Measurements from ENCODE around the gene CDC45. TPM values are rescaled to one million over a fixed set of nuclear protein-coding genes. Genes with fewer than 3 reads are reported as not detected.

CDC45 gene, protein sequence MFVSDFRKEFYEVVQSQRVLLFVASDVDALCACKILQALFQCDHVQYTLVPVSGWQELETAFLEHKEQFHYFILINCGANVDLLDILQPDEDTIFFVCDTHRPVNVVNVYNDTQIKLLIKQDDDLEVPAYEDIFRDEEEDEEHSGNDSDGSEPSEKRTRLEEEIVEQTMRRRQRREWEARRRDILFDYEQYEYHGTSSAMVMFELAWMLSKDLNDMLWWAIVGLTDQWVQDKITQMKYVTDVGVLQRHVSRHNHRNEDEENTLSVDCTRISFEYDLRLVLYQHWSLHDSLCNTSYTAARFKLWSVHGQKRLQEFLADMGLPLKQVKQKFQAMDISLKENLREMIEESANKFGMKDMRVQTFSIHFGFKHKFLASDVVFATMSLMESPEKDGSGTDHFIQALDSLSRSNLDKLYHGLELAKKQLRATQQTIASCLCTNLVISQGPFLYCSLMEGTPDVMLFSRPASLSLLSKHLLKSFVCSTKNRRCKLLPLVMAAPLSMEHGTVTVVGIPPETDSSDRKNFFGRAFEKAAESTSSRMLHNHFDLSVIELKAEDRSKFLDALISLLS
- total RNA-seq: 100 to 1,000 TPM; 109 to 111 TPM

- ATAC-seq: peak; percentile 94
- DNase-seq: peak; percentile 98
- Mint-ChIP-seq H3K27ac (peak within 1 kb of the TSS; percentile 99), H3K9me3 (no peaks in the 10 kb centered on the region), H3K27me3 (no peaks in the 10 kb centered on the region), H3K4me1 (ENCODE audit: low read depth) (peaks cover 26% of the 10 kb centered on the region), H3K4me3 (peak within 1 kb of the TSS; percentile 99), H3K36me3 (ENCODE audit: low read depth) (peaks cover 37% of the 10 kb centered on the region)
- intact Hi-C loops (cut with micrococcal nuclease): no loop called here
- no peak for TF ChIP-seq CTCF (IDR thresholded peaks at IDR 0.05)
- CTCF ChIA-PET: interaction anchor here (0.9 to 1.2 kb wide), 2 partner anchors 10 to 180 kb away, joined by 3 read pairs; no protein-coding TSS in a partner anchor
- POLR2A ChIA-PET: interaction anchor here (0.6 to 1.8 kb wide), 14 partner anchors 8 to 147 kb away, joined by 3 to 7 read pairs (median 4); partner anchors contain the start of genes C22orf39 and HIRA
These were observed at the start of gene CDC45 for GRCh38 chr22:19479355-19480172. Gene CDC45, plus strand, starts transcription at chr22:19479920. Its CDS starts 49 bp downstream, at chr22:19479969.

DNA sequence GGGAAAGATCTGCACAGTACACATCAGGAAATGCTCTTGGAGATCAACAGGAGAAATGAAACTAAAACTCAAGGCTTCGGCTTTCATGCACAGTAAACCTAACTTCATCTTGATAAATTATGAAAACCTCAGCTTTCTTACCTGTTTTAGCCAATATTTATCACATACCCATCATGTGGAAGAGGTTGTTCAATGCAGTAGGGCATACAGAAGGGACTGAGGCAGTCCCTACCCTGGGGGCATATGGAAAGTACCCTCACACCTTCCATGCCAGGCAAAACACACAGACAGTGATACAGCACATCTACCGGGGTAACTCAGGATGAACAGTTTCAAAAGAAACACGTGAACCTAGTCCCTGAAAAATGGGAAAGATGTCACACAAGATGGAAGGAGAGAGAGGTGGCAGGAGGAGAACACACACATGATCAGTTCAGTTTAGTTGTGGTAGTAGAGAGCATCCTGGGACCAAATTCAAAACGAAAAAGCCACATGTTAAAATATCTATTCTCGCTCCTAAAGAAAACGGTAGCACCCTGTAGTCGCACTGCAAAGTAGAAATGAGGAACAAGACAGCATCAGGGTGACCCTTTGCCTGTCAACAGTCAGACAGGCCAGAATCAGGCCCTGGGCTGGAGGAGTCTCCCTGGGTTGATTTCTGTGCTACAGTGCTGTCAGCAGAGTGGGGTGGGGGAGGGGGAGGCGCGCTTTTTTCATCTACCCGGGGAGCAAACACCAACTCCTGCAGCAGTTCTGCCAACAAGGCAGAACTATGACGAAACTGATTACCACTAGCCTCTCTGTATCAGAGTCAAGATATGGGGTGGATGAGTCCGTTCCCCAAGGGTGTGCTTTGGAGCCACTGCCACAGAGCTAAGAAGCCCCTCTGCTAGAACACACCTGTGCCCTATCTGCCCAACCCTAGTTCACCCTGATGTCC, 49.5 kb upstream of the CDC45 start:
- intact Hi-C loops (cut with micrococcal nuclease): no loop called here
- Mint-ChIP-seq H3K4me3 (peak overlapping the region; percentile 91), H3K27ac (peak overlapping the region; percentile 90), H3K9me3 (no peaks in the 10 kb centered on the region), H3K27me3 (no peaks in the 10 kb centered on the region), H3K4me1 (ENCODE audit: low read depth) (peaks cover 50% of the 10 kb centered on the region), H3K36me3 (ENCODE audit: low read depth) (peaks cover 44% of the 10 kb centered on the region)
- TF ChIP-seq CTCF (IDR thresholded peaks at IDR 0.05): no peak
- DNase-seq: peak; percentile 65
- ATAC-seq: peak; percentile 6
- POLR2A ChIA-PET: interaction anchor here (1.0 to 6.8 kb wide), 7 partner anchors 9 to 50 kb away, joined by 3 to 109 read pairs (median 7); partner anchors contain the start of genes C22orf39 and CDC45
- CTCF ChIA-PET: no interaction called here

- peaks cover 48% of the 10 kb centered on the region for H3K36me3 Mint-ChIP-seq (ENCODE audit: low read depth)
- intact Hi-C loops (cut with micrococcal nuclease): no loop called here
- H3K27ac Mint-ChIP-seq: peak overlapping the region; percentile 90
- H3K4me1 Mint-ChIP-seq (ENCODE audit: low read depth): peaks cover 48% of the 10 kb centered on the region
- ChIA-PET POLR2A (interaction anchor here (0.6 to 6.8 kb wide), 14 partner anchors 10 to 287 kb away, joined by 3 to 109 read pairs (median 4); partner anchors contain the start of genes C22orf39, CDC45 and ESS2), CTCF (interaction anchor here (1.0 kb wide), 1 partner anchor 14 kb away, joined by 4 read pairs; no protein-coding TSS in a partner anchor)
- no peaks in the 10 kb centered on the region for H3K9me3 Mint-ChIP-seq
- no peak for ATAC-seq
- no peaks in the 10 kb centered on the region for H3K27me3 Mint-ChIP-seq
- TF ChIP-seq CTCF (IDR thresholded peaks at IDR 0.05): no peak
- peak overlapping the region; percentile 91 for H3K4me3 Mint-ChIP-seq
- DNase-seq: peak; percentile 36
These were observed 48.7 kb upstream of the CDC45 start for GRCh38 chr22:19430890-19431541.

DNA sequence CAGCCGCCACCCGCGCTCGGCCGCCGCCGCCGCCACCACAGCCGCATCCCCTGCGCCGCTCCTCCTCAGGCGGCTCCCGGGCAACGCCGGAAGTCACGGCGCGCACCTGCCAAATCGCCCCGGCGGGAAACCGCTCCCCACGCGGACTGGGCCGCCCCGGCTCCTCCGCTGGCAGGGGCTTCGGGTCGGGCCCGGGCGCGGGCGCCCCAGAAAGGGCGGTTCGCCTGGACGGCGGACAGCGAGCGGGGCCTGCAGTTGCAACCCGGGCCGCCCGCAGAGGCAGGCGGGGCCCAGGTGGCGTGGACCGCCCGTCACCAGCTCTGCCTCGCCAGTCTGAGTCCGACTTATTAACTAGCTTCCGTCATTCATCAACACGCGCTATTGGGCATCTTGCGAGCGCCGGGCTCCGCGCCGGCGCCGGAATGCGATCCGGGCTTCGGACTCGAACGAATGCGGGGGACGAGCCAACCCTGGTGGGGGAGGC, 48.0 kb upstream of the CDC45 start, which contains the start of gene HIRA:
Gene HIRA, minus strand, starts transcription at position 85 of the 484 bp plus-strand sequence. CDS start 257 bp downstream, outside the sequence.
- DNase-seq: peak; percentile 78
- H3K27me3 Mint-ChIP-seq: no peaks in the 10 kb centered on the region
- H3K9me3 Mint-ChIP-seq: no peaks in the 10 kb centered on the region
- H3K36me3 Mint-ChIP-seq (ENCODE audit: low read depth): peaks cover 48% of the 10 kb centered on the region
- intact Hi-C loops (cut with micrococcal nuclease): no loop called here
- peak; percentile 54 for ATAC-seq
- H3K4me1 Mint-ChIP-seq (ENCODE audit: low read depth): peaks cover 41% of the 10 kb centered on the region
- peak within 1 kb of the TSS; percentile 92 for H3K27ac Mint-ChIP-seq
- peak within 1 kb of the TSS; percentile 91 for H3K4me3 Mint-ChIP-seq
- no peak for TF ChIP-seq CTCF (IDR thresholded peaks at IDR 0.05)
- POLR2A ChIA-PET: interaction anchor here (0.7 to 6.8 kb wide), 14 partner anchors 10 to 287 kb away, joined by 3 to 109 read pairs (median 4); partner anchors contain the start of genes C22orf39, CDC45 and ESS2
- CTCF ChIA-PET: interaction anchor here (1.0 kb wide), 1 partner anchor 14 kb away, joined by 4 read pairs; no protein-coding TSS in a partner anchor
